Progenitor cell of endocrine pancreas (in vitro differentiated cells): ENCODE results near the gene INPP4A. TPM values are rescaled to one million over a fixed set of nuclear protein-coding genes. Genes with fewer than 3 reads are reported as not detected.

Experiments used
- DNase-seq: peaks from one replicate; pipeline ENCODE4 v3.0.0; 2021; ENCODE audit warnings: low spot score; ENCODE audit not compliant: unreplicated experiment
- H3K27ac Mint-ChIP-seq: 2 replicates; pipeline ENCODE4 v1.8.0; 2021; ENCODE audit warnings: mild to moderate bottlenecking, moderate library complexity, mixed read lengths
- H3K27me3 Mint-ChIP-seq: 2 replicates; pipeline ENCODE4 v1.8.0; 2021; ENCODE audit warnings: mixed read lengths
- H3K36me3 Mint-ChIP-seq: 2 replicates; pipeline ENCODE4 v1.8.0; 2022; ENCODE audit warnings: mixed read lengths; ENCODE audit not compliant: insufficient read depth
- H3K4me1 Mint-ChIP-seq: 2 replicates; pipeline ENCODE4 v1.8.0; 2021; ENCODE audit warnings: low read depth, mixed read lengths
- H3K4me3 Mint-ChIP-seq: 2 replicates; pipeline ENCODE4 v1.8.0; 2021; ENCODE audit warnings: low read depth, mild to moderate bottlenecking, moderate library complexity, mixed read lengths
- H3K9me3 Mint-ChIP-seq: 2 replicates; pipeline ENCODE4 v1.8.0; 2021; ENCODE audit warnings: low read depth, mixed read lengths
- total RNA-seq: library from RNA; stranded (reverse); gene quantifications from 2 replicates; pipeline ENCODE4 v1.2.1, GENCODE V29; 2021
- TF ChIP-seq, protein P1 (sequence below): fragments of 200-600 bp; sonication (generic); IDR thresholded peaks from one replicate; pipeline ENCODE4 v1.5.0; 2021; ENCODE audit warnings: antibody characterized with exemption, mild to moderate bottlenecking; ENCODE audit not compliant: unreplicated experiment

INPP4A gene
- total RNA-seq, 1 donor from 2014 or later, result 33.0 TPM

DNA sequence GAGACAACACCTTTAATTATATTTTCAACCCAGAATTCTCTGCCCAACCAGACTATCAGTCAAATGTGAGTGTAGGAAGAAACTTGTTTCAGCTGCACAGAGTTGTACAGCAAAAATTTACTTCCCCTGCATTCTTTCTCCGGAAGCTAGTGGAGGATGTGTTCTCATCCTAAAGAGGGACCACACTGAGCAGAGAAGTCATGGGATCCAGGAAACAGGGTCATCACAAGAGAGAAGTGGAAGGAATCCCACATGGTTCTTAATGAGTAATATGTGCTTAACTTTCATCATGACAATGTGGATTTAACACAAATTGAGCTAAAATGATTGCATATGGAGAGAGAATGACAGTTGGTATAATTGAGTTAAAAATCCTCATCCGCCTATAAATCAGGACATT is 78.2 kb downstream of the INPP4A start:
- TF ChIP-seq, protein P1, sequence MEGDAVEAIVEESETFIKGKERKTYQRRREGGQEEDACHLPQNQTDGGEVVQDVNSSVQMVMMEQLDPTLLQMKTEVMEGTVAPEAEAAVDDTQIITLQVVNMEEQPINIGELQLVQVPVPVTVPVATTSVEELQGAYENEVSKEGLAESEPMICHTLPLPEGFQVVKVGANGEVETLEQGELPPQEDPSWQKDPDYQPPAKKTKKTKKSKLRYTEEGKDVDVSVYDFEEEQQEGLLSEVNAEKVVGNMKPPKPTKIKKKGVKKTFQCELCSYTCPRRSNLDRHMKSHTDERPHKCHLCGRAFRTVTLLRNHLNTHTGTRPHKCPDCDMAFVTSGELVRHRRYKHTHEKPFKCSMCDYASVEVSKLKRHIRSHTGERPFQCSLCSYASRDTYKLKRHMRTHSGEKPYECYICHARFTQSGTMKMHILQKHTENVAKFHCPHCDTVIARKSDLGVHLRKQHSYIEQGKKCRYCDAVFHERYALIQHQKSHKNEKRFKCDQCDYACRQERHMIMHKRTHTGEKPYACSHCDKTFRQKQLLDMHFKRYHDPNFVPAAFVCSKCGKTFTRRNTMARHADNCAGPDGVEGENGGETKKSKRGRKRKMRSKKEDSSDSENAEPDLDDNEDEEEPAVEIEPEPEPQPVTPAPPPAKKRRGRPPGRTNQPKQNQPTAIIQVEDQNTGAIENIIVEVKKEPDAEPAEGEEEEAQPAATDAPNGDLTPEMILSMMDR, result no peak
- DNase-seq, result no peak

GRCh38 chr2:98524168-98524567 is 79.5 kb downstream of the INPP4A start:
- Mint-ChIP-seq H3K4me3 (no peak overlapping the region), H3K36me3 (peaks cover 25% of the 10 kb centered on the region), H3K27me3 (no peaks in the 10 kb centered on the region)

More for the DNA sequence above, 78.2 kb downstream of the INPP4A start:
- peaks cover 9% of the 10 kb centered on the region for H3K9me3 Mint-ChIP-seq
- H3K27ac Mint-ChIP-seq, result no peak overlapping the region
- no peak overlapping the region for H3K4me3 Mint-ChIP-seq
- peaks cover 18% of the 10 kb centered on the region for H3K36me3 Mint-ChIP-seq
- H3K27me3 Mint-ChIP-seq, result no peaks in the 10 kb centered on the region
- no peaks in the 10 kb centered on the region for H3K4me1 Mint-ChIP-seq

GRCh38 chr2:98528349-98528748 is 83.7 kb downstream of the INPP4A start:
- DNase-seq, result no peak
- Mint-ChIP-seq H3K4me1 (peaks cover 5% of the 10 kb centered on the region), H3K27me3 (no peaks in the 10 kb centered on the region), H3K4me3 (no peak overlapping the region), H3K36me3 (peaks cover 18% of the 10 kb centered on the region), H3K27ac (no peak overlapping the region), H3K9me3 (peaks cover 17% of the 10 kb centered on the region)
- TF ChIP-seq, protein P1, result no peak

More at GRCh38 chr2:98524168-98524567, 79.5 kb downstream of the INPP4A start:
- Mint-ChIP-seq H3K27ac (no peak overlapping the region), H3K9me3 (peaks cover 17% of the 10 kb centered on the region), H3K4me1 (no peaks in the 10 kb centered on the region)
- TF ChIP-seq, protein P1, result no peak
- DNase-seq, result no peak

- H3K9me3 Mint-ChIP-seq, result peaks cover 17% of the 10 kb centered on the region
- no peaks in the 10 kb centered on the region for H3K27me3 Mint-ChIP-seq
- H3K36me3 Mint-ChIP-seq, result peaks cover 18% of the 10 kb centered on the region
- H3K4me3 Mint-ChIP-seq, result no peak overlapping the region
- peak overlapping the region; percentile 31 for H3K27ac Mint-ChIP-seq
- TF ChIP-seq, protein P1, result no peak
- no peak for DNase-seq
- peaks cover 8% of the 10 kb centered on the region for H3K4me1 Mint-ChIP-seq
Observed at GRCh38 chr2:98530114-98530513, 85.5 kb downstream of the INPP4A start.

DNA sequence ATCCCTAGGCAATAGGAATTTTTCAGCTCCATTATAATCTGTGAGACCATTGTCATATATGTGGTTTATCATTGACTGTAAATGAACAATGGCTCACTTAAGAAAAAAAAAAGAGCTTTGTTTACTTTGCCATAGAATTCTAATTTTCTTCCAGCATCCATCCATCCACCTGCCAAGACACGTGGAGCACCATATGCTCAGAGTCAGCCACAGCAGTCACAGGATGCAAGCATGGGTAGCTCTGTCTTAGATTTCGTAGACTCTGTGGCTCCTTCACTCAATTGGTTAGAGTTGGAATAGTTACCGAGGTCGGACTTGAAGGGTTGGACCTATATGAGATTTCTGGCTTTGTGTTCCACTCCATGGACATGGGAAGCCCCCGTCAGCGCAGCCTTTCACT is 88.1 kb downstream of the INPP4A start:
- Mint-ChIP-seq H3K4me1 (peaks cover 8% of the 10 kb centered on the region), H3K4me3 (no peak overlapping the region), H3K27ac (no peak overlapping the region), H3K9me3 (peaks cover 8% of the 10 kb centered on the region), H3K27me3 (no peaks in the 10 kb centered on the region), H3K36me3 (peaks cover 11% of the 10 kb centered on the region)
- no peak for DNase-seq
- TF ChIP-seq, protein P1, result no peak
